Measurements from ENCODE around the gene CACNA1H.

GRCh38 chr16:1132431-1132830 is 20.5 kb upstream of the CACNA1H start:
- TF ChIP-seq JUN (IDR thresholded peaks at IDR 0.05; ENCODE audit: borderline replicate concordance, insufficient read depth, insufficient read length, low read depth) (no peak), POLR2A (IDR thresholded peaks at IDR 0.05; ENCODE audit: low read depth, low read length) (no peak), EZH2 (IDR thresholded peaks at IDR 0.05; ENCODE audit: borderline replicate concordance, low read depth, low read length, severe bottlenecking) (no peak), POLR2AphosphoS5 (IDR thresholded peaks at IDR 0.05; ENCODE audit: insufficient read depth, low read depth, low read length) (no peak)
- TF ChIP-seq, protein P1, sequence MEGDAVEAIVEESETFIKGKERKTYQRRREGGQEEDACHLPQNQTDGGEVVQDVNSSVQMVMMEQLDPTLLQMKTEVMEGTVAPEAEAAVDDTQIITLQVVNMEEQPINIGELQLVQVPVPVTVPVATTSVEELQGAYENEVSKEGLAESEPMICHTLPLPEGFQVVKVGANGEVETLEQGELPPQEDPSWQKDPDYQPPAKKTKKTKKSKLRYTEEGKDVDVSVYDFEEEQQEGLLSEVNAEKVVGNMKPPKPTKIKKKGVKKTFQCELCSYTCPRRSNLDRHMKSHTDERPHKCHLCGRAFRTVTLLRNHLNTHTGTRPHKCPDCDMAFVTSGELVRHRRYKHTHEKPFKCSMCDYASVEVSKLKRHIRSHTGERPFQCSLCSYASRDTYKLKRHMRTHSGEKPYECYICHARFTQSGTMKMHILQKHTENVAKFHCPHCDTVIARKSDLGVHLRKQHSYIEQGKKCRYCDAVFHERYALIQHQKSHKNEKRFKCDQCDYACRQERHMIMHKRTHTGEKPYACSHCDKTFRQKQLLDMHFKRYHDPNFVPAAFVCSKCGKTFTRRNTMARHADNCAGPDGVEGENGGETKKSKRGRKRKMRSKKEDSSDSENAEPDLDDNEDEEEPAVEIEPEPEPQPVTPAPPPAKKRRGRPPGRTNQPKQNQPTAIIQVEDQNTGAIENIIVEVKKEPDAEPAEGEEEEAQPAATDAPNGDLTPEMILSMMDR (IDR thresholded peaks at IDR 0.05; ENCODE audit: extremely low read depth in 1 of 2, insufficient read depth in 1 of 2, low read depth in 1 of 2, low read length in 2 of 2): no peak

Measured in endothelial cell of umbilical vein (primary cell).